Measurements from ENCODE around the gene SELENOT.
"Not testable (repeated sequence)": the region's sequence is repeated elsewhere in the genome, so short reads cannot be mapped to it uniquely, and the experiment has no call there.

SELENOT gene

DNA sequence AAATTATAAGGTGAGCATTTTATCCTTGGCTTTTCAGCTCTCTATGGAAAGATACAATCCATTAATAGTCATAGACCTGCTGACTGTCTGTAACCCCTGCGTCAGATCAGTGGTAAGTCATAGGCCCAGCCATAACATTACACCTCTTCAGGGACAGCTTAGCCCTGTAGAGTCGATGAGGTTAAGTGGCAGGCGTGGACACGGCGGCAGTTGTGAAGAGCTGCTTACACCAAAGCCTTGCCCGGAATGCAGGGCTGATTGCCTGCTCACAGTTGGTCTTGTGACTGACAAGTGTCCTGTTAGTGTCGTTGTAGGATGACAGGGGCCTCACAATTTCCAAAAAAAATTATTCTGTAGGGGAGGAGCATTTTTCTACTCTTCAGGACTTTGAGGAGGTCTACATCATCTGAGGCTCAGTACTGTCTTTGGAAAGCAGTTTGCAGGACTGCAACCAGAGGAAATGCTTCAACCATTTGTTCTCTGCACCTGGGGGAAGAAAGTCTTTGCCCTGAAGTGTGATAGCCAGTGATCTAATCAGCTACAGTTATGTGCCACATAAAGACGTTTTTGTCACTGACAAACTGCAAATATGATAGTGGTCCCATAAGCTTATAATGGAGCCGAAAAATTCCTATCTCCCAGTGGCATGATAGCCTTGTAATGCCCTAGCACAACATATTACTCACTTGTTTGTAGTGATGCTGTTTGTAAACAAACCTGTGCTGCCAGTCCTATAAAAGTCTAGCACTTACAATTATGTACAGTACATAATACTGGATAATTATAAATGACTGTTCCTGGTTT is 14.9 kb upstream of the SELENOT start:
- H3K27ac ChIP-seq (ENCODE audit: low read depth, low read length): no peak overlapping the region
- no peaks in the 10 kb centered on the region for H3K9me3 ChIP-seq (ENCODE audit: control insufficient read depth, insufficient read depth, low read length)
- no peaks in the 10 kb centered on the region; the same call in 1 of the 2 replicates for H3K4me1 ChIP-seq (ENCODE audit: control insufficient read depth, insufficient read depth, low read length)
- peaks cover 31% of the 10 kb centered on the region for H3K36me3 ChIP-seq (ENCODE audit: control insufficient read depth, insufficient read depth, low read length)
- no peak overlapping the region for H3K9ac ChIP-seq (ENCODE audit: low read depth, low read length)
- no peak overlapping the region for H3K4me3 ChIP-seq (ENCODE audit: low read depth, low read length)
- no peaks in the 10 kb centered on the region for H3K27me3 ChIP-seq (ENCODE audit: control insufficient read depth, insufficient read depth, low read length)

GRCh38 chr3:150589759-150590158 is 13.4 kb upstream of the SELENOT start:
- peaks cover 16% of the 10 kb centered on the region for H3K36me3 ChIP-seq (ENCODE audit: control insufficient read depth, insufficient read depth, low read length)
- no peaks in the 10 kb centered on the region for H3K27me3 ChIP-seq (ENCODE audit: control insufficient read depth, insufficient read depth, low read length)
- no peaks in the 10 kb centered on the region for H3K9me3 ChIP-seq (ENCODE audit: control insufficient read depth, insufficient read depth, low read length)
- H3K4me1 ChIP-seq (ENCODE audit: control insufficient read depth, insufficient read depth, low read length): no peaks in the 10 kb centered on the region; the same call in 1 of the 2 replicates
- H3K4me3 ChIP-seq (ENCODE audit: low read depth, low read length): no peak overlapping the region
- H3K27ac ChIP-seq (ENCODE audit: low read depth, low read length): no peak overlapping the region
- H3K9ac ChIP-seq (ENCODE audit: low read depth, low read length): no peak overlapping the region

- H3K36me3 ChIP-seq (ENCODE audit: control insufficient read depth, insufficient read depth, low read length): no peaks in the 10 kb centered on the region
- H3K4me1 ChIP-seq (ENCODE audit: control insufficient read depth, insufficient read depth, low read length): peaks cover 9% of the 10 kb centered on the region
- no peaks in the 10 kb centered on the region for H3K27me3 ChIP-seq (ENCODE audit: control insufficient read depth, insufficient read depth, low read length)
- no peak overlapping the region for H3K27ac ChIP-seq (ENCODE audit: low read depth, low read length)
- no peak overlapping the region for H3K9ac ChIP-seq (ENCODE audit: low read depth, low read length)
- H3K9me3 ChIP-seq (ENCODE audit: control insufficient read depth, insufficient read depth, low read length): no peaks in the 10 kb centered on the region
- no peak overlapping the region for H3K4me3 ChIP-seq (ENCODE audit: low read depth, low read length)
Observed at GRCh38 chr3:150594150-150594549, 9.0 kb upstream of the SELENOT start.

DNA sequence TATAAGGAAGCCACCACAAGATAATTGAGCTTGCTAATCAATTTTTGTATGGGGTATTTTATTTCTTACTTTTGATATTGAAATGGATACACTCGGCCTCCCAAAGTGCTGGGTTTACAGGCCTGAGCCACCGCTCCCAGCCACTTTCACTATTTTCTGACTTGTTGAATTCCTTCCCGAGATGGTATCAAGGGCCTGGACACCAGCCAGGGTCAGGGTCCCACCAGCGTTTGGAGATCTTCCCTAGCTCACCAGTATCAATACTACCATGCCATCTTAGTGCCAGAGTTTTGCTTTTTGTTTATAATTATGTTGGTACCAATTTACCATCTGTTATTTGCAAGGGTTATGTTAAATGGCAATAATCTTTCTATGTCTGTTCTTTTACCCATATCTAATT is 5.5 kb upstream of the SELENOT start:
- H3K4me1 ChIP-seq (ENCODE audit: control insufficient read depth, insufficient read depth, low read length): peaks cover 30% of the 10 kb centered on the region
- H3K36me3 ChIP-seq (ENCODE audit: control insufficient read depth, insufficient read depth, low read length): no peaks in the 10 kb centered on the region
- no peak overlapping the region for H3K4me3 ChIP-seq (ENCODE audit: low read depth, low read length)
- no peaks in the 10 kb centered on the region for H3K27me3 ChIP-seq (ENCODE audit: control insufficient read depth, insufficient read depth, low read length)
- H3K9me3 ChIP-seq (ENCODE audit: control insufficient read depth, insufficient read depth, low read length): no peaks in the 10 kb centered on the region
- H3K27ac ChIP-seq (ENCODE audit: low read depth, low read length): no peak overlapping the region
- no peak overlapping the region for H3K9ac ChIP-seq (ENCODE audit: low read depth, low read length)

DNA sequence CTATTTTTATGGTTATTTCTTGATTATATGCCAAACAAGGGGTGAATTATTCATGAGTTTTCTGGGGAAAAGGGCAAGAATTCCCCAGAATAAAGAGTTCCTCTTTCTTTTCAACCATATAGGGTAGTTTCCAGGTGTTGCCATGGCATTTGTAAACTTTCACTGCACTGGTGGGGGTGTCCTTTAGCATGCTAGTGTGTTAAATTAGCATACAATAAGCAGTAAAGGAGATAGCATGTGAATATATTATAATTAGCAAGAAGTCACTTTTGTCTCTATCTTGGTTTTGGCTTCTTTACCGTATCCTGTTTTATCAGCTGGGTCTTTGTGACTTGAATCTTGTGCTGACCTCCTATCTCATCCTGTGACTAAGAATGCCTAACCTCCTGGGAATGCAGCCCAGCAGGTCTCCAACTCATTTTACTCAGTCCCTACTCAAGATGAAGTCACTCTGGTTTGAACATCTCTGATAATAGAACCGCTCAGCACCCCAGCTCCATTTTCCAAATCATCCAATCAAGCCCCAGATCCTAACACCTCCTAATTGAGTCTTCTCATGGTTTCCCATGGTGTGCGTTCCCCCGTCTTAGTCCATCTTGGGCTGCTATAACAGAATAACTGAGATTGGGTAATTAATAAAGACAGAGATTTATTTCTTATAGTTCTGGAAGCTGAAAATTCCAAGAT is 3.4 kb upstream of the SELENOT start:
- Histone ChIP-seq H3K9ac (ENCODE audit: low read depth, low read length) (peak overlapping the region; percentile 65), H3K9me3 (ENCODE audit: control insufficient read depth, insufficient read depth, low read length) (no peaks in the 10 kb centered on the region), H3K27ac (ENCODE audit: low read depth, low read length) (peak overlapping the region; percentile 96), H3K4me3 (ENCODE audit: low read depth, low read length) (peak overlapping the region; percentile 26; the same call in 1 of the 2 replicates), H3K36me3 (ENCODE audit: control insufficient read depth, insufficient read depth, low read length) (no peaks in the 10 kb centered on the region), H3K4me1 (ENCODE audit: control insufficient read depth, insufficient read depth, low read length) (peaks cover 35% of the 10 kb centered on the region), H3K27me3 (ENCODE audit: control insufficient read depth, insufficient read depth, low read length) (no peaks in the 10 kb centered on the region)

DNA sequence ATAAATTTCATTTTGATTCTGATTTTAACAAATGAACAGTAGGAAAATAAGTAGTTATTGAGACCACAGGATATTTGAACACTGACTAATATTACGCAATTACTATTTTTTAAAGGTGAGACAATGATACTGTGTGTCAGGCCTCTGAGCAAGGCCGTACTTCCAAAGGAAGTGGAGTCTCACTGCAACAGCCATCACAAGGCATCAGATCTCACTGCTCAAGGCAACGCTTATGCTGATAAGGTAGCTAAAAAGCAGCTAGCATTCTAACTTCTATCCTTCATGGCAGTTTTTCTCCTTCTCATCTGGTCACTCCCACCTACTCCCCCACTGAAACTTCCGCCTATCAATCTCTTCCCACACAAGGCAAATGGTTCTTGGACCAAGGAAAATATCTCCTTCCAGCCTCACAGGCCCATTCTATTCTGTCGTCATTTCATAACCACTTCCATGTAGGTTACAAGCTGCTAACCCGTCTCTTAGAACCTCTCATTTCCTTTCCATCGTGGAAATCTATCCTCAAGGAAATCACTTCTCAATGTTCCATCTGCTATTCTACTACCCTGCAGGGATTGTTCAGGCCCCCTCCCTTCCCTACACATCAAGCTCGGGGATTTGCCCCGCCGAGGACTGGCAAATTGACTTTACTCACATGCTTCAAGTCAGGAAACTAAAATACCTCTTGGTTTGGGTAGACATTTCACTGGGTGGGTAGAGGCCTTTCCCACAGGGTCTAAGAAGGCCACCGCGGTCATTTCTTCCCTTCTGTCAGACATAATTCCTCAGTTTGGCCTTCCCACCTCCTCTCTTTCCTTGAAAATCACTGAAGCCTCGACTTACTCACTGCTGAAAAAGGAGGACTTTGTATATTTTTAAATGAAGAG is 2.2 kb upstream of the SELENOT start:
- not testable (repeated sequence) for H3K36me3 ChIP-seq (ENCODE audit: control insufficient read depth, insufficient read depth, low read length); H3K9me3 ChIP-seq (ENCODE audit: control insufficient read depth, insufficient read depth, low read length); H3K4me3 ChIP-seq (ENCODE audit: low read depth, low read length); H3K27me3 ChIP-seq (ENCODE audit: control insufficient read depth, insufficient read depth, low read length); H3K9ac ChIP-seq (ENCODE audit: low read depth, low read length)
- Histone ChIP-seq H3K27ac (ENCODE audit: low read depth, low read length) (peak overlapping the region; percentile 96), H3K4me1 (ENCODE audit: control insufficient read depth, insufficient read depth, low read length) (peaks cover 43% of the 10 kb centered on the region)

DNA sequence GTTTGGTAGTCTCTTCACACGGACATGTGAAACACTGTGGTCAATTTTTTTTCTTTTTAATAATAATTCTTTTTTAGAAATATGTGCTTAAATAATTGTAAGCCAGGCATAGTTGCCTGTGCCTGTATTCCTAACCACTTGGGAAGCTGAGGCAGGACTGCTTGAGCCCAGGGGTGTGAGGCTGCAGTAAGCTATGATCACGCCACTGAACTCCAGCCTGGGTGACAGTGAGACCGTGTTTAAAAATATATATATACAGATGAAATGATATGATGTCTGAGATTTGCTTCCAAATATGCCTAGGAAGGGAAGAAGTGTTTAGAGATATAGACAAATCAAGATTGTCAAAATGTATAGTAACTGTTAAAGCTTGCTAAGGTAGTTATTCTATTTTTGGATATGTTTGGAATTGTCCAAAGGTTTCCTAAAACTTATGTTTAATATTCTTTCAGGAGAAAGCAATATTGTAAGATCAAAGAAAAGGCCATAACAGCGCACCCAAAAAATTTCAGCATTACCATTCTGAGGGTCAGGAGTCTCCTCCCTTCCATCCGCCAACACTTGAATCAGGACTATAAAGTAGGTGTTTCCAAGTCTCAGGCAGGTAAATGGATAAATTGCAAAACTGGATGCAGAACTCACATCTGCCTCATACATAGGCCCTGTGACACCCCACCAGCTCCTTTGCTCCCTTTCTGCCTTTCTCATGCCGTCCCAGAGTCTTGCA is 532 bp upstream of the SELENOT start:
- peaks cover 10% of the 10 kb centered on the region for H3K36me3 ChIP-seq (ENCODE audit: control insufficient read depth, insufficient read depth, low read length)
- peak overlapping the region; percentile 95 for H3K9ac ChIP-seq (ENCODE audit: low read depth, low read length)
- no peaks in the 10 kb centered on the region for H3K27me3 ChIP-seq (ENCODE audit: control insufficient read depth, insufficient read depth, low read length)
- peak overlapping the region; percentile 96 for H3K27ac ChIP-seq (ENCODE audit: low read depth, low read length)
- no peaks in the 10 kb centered on the region for H3K9me3 ChIP-seq (ENCODE audit: control insufficient read depth, insufficient read depth, low read length)
- H3K4me3 ChIP-seq (ENCODE audit: low read depth, low read length): peak overlapping the region; percentile 92
- peaks cover 55% of the 10 kb centered on the region for H3K4me1 ChIP-seq (ENCODE audit: control insufficient read depth, insufficient read depth, low read length)

DNA sequence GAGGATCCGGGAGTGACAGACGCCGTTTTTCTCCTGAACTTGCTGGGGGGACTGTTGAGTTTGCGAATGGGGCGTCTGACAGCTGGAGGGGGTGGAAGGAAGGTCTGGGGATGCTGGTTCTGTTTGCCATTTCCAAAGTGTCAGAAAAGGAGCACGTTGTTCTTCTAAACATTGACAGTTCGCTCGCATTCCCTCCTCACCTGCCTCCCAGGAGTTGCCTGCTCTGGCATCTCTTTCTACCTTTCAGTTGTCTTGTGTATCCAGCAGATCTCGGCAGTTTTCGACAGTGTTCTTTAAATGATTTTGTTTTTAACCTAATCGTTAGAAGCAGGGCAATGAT is 829 bp downstream of the SELENOT start:
- peaks cover 10% of the 10 kb centered on the region for H3K36me3 ChIP-seq (ENCODE audit: control insufficient read depth, insufficient read depth, low read length)
- peak overlapping the region; percentile 96 for H3K27ac ChIP-seq (ENCODE audit: low read depth, low read length)

GRCh38 chr3:150605998-150606641 is 3.0 kb downstream of the SELENOT start:
- Histone ChIP-seq H3K9ac (ENCODE audit: low read depth, low read length) (no peak overlapping the region), H3K27me3 (ENCODE audit: control insufficient read depth, insufficient read depth, low read length) (no peaks in the 10 kb centered on the region), H3K4me1 (ENCODE audit: control insufficient read depth, insufficient read depth, low read length) (peaks cover 42% of the 10 kb centered on the region), H3K27ac (ENCODE audit: low read depth, low read length) (no peak overlapping the region), H3K4me3 (ENCODE audit: low read depth, low read length) (peak overlapping the region; percentile 26; the same call in 1 of the 2 replicates), H3K36me3 (ENCODE audit: control insufficient read depth, insufficient read depth, low read length) (peaks cover 11% of the 10 kb centered on the region), H3K9me3 (ENCODE audit: control insufficient read depth, insufficient read depth, low read length) (no peaks in the 10 kb centered on the region)

More for the DNA sequence above, 829 bp downstream of the SELENOT start:
- no peaks in the 10 kb centered on the region for H3K27me3 ChIP-seq (ENCODE audit: control insufficient read depth, insufficient read depth, low read length)
- peak overlapping the region; percentile 95 for H3K9ac ChIP-seq (ENCODE audit: low read depth, low read length)
- H3K4me1 ChIP-seq (ENCODE audit: control insufficient read depth, insufficient read depth, low read length): peaks cover 52% of the 10 kb centered on the region
- H3K4me3 ChIP-seq (ENCODE audit: low read depth, low read length): peak overlapping the region; percentile 92
- no peaks in the 10 kb centered on the region for H3K9me3 ChIP-seq (ENCODE audit: control insufficient read depth, insufficient read depth, low read length)

Data from HUES48 (cell line).